Natural killer cell (primary cell): ENCODE results near the gene LACTBL1. TPM values are rescaled to one million over a fixed set of nuclear protein-coding genes. Genes with fewer than 3 reads are reported as not detected.

Experiments
- ATAC-seq, 3 donors: fragments of 150-1000 bp in 2 of 3; fragments of 200-7000 bp in 1 of 3; cut with Tn5 transposase; 1 replicate in 1 of 3; 2 replicates in 2 of 3; pipeline ENCODE4 v1.10.0; 2021; ENCODE audit warnings: mild to moderate bottlenecking in 2 of 3, moderate library complexity in 2 of 3
- DNase-seq, 2 donors: peaks; one replicate each; pipeline versions ENCODE4 v3.0.0 to v3.0.0-alpha.2; 2013 to 2021; ENCODE audit warnings: mixed read lengths in 1 of 2
- H3K27ac ChIP-seq: one replicate; pipeline ENCODE4 v1.5.1; 2013; ENCODE audit warnings: mild to moderate bottlenecking, low read length
- H3K27me3 ChIP-seq: one replicate; pipeline ENCODE4 v1.6.1; 2013; ENCODE audit warnings: low read length; ENCODE audit not compliant: control insufficient read depth, insufficient read depth
- H3K36me3 ChIP-seq: one replicate; pipeline ENCODE4 v1.6.1; 2013; ENCODE audit warnings: low read length; ENCODE audit not compliant: control insufficient read depth, insufficient read depth
- H3K4me1 ChIP-seq: one replicate; pipeline ENCODE4 v1.6.1; 2013; ENCODE audit warnings: low read length; ENCODE audit not compliant: control insufficient read depth, insufficient read depth
- H3K4me3 ChIP-seq: one replicate; pipeline ENCODE4 v1.5.1; 2013; ENCODE audit warnings: low read length
- H3K9me3 ChIP-seq: one replicate; pipeline ENCODE4 v1.6.1; 2013; ENCODE audit warnings: low read length; ENCODE audit not compliant: control insufficient read depth, insufficient read depth
- H3K27ac Mint-ChIP-seq, 2 donors: one replicate each; pipeline ENCODE4 v1.8.0; 2022; ENCODE audit warnings: mild to moderate bottlenecking in 2 of 2, mixed read lengths in 2 of 2, moderate library complexity in 1 of 2
- H3K27me3 Mint-ChIP-seq, 2 donors: one replicate each; pipeline ENCODE4 v1.8.0; 2022; ENCODE audit warnings: low read depth in 2 of 2, mixed read lengths in 2 of 2
- H3K36me3 Mint-ChIP-seq: one replicate; pipeline ENCODE4 v1.8.0; 2022; ENCODE audit warnings: mixed read lengths
- H3K4me1 Mint-ChIP-seq, 2 donors: one replicate each; pipeline ENCODE4 v1.8.0; 2022; ENCODE audit warnings: mixed read lengths in 2 of 2
- H3K4me3 Mint-ChIP-seq: one replicate; pipeline ENCODE4 v1.8.0; 2022; ENCODE audit warnings: mild to moderate bottlenecking, moderate library complexity, mixed read lengths
- H3K9me3 Mint-ChIP-seq, 2 donors: one replicate each; pipeline ENCODE4 v1.8.0; 2022; ENCODE audit warnings: mixed read lengths in 2 of 2
- WGBS: methylation state at CpG from one replicate; pipeline ENCODE4 v1.1.7; 2013; ENCODE audit warnings: missing lambda C conversion rate; ENCODE audit not compliant: insufficient coverage; 5-methylcytosine and 5-hydroxymethylcytosine counted together
- intact Hi-C: fragments of 100-400 bp; cut with micrococcal nuclease; formaldehyde crosslinking; loops from one replicate; pipeline ENCODE4 v1.14.2; 2022
- total RNA-seq, 4 donors: library from RNA; stranded (reverse); fragments of 120-200 nt in 1 of 4; gene quantifications; one replicate each; pipeline versions ENCODE4 v1.2.3 to v1.2.4, GENCODE V29; 2013 to 2022
- TF ChIP-seq, protein P1 (sequence below): fragments of 200-600 bp; IDR thresholded peaks from one replicate; pipeline ENCODE4 v1.8.0; 2022; ENCODE audit warnings: antibody characterized with exemption

LACTBL1 gene
- total RNA-seq, 3 donors from 2014 or later (not counting 1 experiment from before 2014, with no cell fraction given), result not detected

DNA sequence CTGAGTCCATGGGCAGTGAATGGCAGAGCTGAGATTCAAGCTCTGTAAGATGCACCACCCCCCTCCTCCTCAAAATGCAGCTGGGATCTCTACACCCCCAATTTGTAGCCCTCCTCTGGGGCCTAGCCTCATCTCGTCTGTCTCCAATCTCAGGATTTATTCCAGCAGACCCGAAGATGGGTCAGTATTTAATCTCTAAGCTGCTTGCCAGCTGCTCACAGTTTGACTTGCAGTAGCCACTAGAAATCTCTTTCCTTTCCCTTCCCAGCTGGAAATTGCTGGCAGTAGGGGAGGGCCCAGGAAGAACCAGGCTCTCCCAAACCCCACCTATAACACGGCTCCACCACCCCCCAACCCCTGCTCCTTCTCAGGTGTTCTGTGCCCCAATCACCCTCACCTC is 1.5 kb downstream of the LACTBL1 start:
- peaks cover 5% of the 10 kb centered on the region for H3K27me3 ChIP-seq
- H3K36me3 ChIP-seq, result no peaks in the 10 kb centered on the region
- H3K27ac Mint-ChIP-seq, result no peak overlapping the region
- H3K4me1 ChIP-seq, result no peaks in the 10 kb centered on the region
- intact Hi-C loops, result no loop called here
- H3K27me3 Mint-ChIP-seq, result peaks cover 42 to 59% of the 10 kb centered on the region in 2 donors
- H3K4me3 ChIP-seq, result no peak overlapping the region
- no peak overlapping the region for H3K27ac ChIP-seq
- TF ChIP-seq, protein P1, sequence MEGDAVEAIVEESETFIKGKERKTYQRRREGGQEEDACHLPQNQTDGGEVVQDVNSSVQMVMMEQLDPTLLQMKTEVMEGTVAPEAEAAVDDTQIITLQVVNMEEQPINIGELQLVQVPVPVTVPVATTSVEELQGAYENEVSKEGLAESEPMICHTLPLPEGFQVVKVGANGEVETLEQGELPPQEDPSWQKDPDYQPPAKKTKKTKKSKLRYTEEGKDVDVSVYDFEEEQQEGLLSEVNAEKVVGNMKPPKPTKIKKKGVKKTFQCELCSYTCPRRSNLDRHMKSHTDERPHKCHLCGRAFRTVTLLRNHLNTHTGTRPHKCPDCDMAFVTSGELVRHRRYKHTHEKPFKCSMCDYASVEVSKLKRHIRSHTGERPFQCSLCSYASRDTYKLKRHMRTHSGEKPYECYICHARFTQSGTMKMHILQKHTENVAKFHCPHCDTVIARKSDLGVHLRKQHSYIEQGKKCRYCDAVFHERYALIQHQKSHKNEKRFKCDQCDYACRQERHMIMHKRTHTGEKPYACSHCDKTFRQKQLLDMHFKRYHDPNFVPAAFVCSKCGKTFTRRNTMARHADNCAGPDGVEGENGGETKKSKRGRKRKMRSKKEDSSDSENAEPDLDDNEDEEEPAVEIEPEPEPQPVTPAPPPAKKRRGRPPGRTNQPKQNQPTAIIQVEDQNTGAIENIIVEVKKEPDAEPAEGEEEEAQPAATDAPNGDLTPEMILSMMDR, result no peak
- H3K9me3 ChIP-seq, result no peaks in the 10 kb centered on the region
- no peaks in the 10 kb centered on the region for H3K36me3 Mint-ChIP-seq
- DNase-seq (no peak), ATAC-seq (no peak)
- H3K9me3 Mint-ChIP-seq, result no peaks in the 10 kb centered on the region
- H3K4me1 Mint-ChIP-seq, result no peaks in the 10 kb centered on the region
- 73% methylated on average over 3 of the region's 3 CpGs for WGBS
- H3K4me3 Mint-ChIP-seq, result no peak overlapping the region

DNA sequence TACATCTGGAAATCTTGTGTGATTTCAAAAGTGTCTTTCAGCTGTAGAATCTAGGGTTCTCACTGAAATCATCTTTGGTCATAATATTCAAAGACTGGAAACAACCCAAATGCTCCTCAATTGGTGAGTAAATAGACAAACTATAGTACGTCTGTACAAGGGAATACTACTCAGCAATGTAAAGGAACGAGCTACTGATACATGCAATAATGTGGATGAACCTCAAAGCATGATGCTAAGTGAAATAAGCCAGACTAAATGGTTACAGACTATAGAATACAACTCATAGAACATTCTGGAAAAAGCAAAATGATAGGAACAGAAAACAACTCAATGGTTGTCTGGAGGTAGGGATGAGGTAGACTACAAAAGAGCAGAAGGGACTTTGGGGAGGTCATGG is 2.6 kb downstream of the LACTBL1 start:
- Mint-ChIP-seq H3K27ac (no peak overlapping the region), H3K36me3 (no peaks in the 10 kb centered on the region), H3K4me1 (no peaks in the 10 kb centered on the region), H3K27me3 (peaks cover 42 to 57% of the 10 kb centered on the region in 2 donors), H3K4me3 (no peak overlapping the region), H3K9me3 (no peaks in the 10 kb centered on the region)
- intact Hi-C loops, result no loop called here
- H3K36me3 ChIP-seq, result no peaks in the 10 kb centered on the region
- H3K4me3 ChIP-seq, result no peak overlapping the region
- TF ChIP-seq, protein P1, result no peak
- ATAC-seq, result no peak
- no peak for DNase-seq
- 94% methylated on average over 2 of the region's 2 CpGs for WGBS
- no peaks in the 10 kb centered on the region for H3K4me1 ChIP-seq
- H3K9me3 ChIP-seq, result no peaks in the 10 kb centered on the region
- H3K27ac ChIP-seq, result no peak overlapping the region
- peaks cover 5% of the 10 kb centered on the region for H3K27me3 ChIP-seq

DNA sequence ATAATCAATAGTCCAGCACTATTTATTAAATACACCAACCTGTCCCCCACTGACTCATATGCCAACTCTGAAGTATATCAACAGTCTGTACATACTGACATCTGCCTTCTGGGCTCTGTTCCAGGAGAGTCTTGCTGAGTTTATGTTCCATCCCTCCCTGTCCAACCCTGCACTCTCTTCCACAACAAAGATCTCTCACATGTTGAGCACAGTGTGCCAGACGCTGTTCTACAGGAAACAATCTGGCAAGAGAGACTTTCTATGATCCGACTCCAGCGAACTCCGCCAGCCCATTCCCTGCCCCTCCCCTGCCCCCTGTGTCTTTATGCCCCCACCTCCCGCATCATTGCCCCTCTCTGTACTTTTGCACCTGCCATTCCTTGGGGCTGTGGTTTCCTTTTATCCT is 3.4 kb downstream of the LACTBL1 start:
- H3K36me3 Mint-ChIP-seq, result no peaks in the 10 kb centered on the region
- no peak overlapping the region for H3K4me3 Mint-ChIP-seq
- H3K4me3 ChIP-seq, result no peak overlapping the region
- no peaks in the 10 kb centered on the region for H3K4me1 Mint-ChIP-seq
- intact Hi-C loops, result loop anchor here (10.0 kb wide), 1 partner anchor 265 kb away; no protein-coding TSS in a partner anchor
- H3K36me3 ChIP-seq, result no peaks in the 10 kb centered on the region
- no peaks in the 10 kb centered on the region for H3K9me3 Mint-ChIP-seq
- no peaks in the 10 kb centered on the region for H3K4me1 ChIP-seq
- H3K27ac ChIP-seq, result no peak overlapping the region
- H3K27ac Mint-ChIP-seq, result no peak overlapping the region
- TF ChIP-seq, protein P1, result no peak
- DNase-seq (no peak), ATAC-seq (no peak)
- H3K27me3 ChIP-seq, result peaks cover 5% of the 10 kb centered on the region
- peaks cover 40 to 53% of the 10 kb centered on the region in 2 donors for H3K27me3 Mint-ChIP-seq
- 9% methylated on average over 5 of the region's 5 CpGs for WGBS
- H3K9me3 ChIP-seq, result no peaks in the 10 kb centered on the region

DNA sequence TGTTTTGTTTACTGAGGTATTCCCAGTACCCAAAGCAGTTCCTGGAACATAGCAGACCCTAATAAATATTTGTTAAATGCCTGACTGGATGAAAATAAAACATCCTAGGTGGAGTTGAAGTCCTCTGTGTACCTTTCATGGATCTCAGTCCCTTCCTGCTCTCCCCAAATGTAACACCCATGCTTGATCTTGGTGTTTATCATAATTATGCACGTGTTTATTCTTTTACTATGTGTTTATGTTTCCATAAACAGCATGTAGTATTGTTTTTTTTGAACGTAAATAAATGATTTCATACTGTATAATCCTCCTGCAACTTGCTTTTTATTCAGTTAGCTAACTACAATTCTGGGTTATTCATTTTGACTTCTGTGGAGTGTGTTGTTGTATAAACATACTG is 4.8 kb downstream of the LACTBL1 start:
- Histone ChIP-seq H3K27me3 (peaks cover 4% of the 10 kb centered on the region), H3K9me3 (no peaks in the 10 kb centered on the region), H3K27ac (no peak overlapping the region), H3K4me3 (no peak overlapping the region), H3K36me3 (no peaks in the 10 kb centered on the region), H3K4me1 (no peaks in the 10 kb centered on the region)
- DNase-seq (no peak), ATAC-seq (no peak)
- TF ChIP-seq, protein P1, result no peak
- Mint-ChIP-seq H3K27me3 (peaks cover 38 to 48% of the 10 kb centered on the region in 2 donors), H3K4me3 (no peak overlapping the region), H3K36me3 (no peaks in the 10 kb centered on the region), H3K27ac (no peak overlapping the region), H3K4me1 (no peaks in the 10 kb centered on the region), H3K9me3 (no peaks in the 10 kb centered on the region)
- intact Hi-C loops, result loop anchor here (10.0 kb wide), 1 partner anchor 263 kb away; no protein-coding TSS in a partner anchor
- no CpG with 5 or more reads among the region's 2 CpGs for WGBS
